Left lobe of liver (tissue), 2 donors: ENCODE data around the gene NUP155. TPM values are rescaled to one million over a fixed set of nuclear protein-coding genes. Genes with fewer than 3 reads are reported as not detected.
"Not testable (repeated sequence)": the region's sequence is repeated elsewhere in the genome, so short reads cannot be mapped to it uniquely, and the experiment has no call there.

ENCODE experiments used
- ATAC-seq: fragments of 200-7000 bp; cut with Tn5 transposase; one replicate; pipeline ENCODE4 v1.9.1; 2020; ENCODE audit warnings: mild to moderate bottlenecking, moderate library complexity
- DNase-seq: peaks from one replicate; pipeline ENCODE4 v3.0.0-alpha.2; 2020; ENCODE audit warnings: low spot score
- total RNA-seq: library from RNA; stranded (reverse); gene quantifications from one replicate; pipeline ENCODE4 v1.2.1, GENCODE V29; 2021
- donor health status: DM: no; HTN: no; CAD: no; lungs with moderate emphysema.
- donor health status: DM: no; HTN: yes; CAD: no.

The NUP155 gene
- total RNA-seq, 1 donor from 2014 or later = 7.6 TPM

DNA sequence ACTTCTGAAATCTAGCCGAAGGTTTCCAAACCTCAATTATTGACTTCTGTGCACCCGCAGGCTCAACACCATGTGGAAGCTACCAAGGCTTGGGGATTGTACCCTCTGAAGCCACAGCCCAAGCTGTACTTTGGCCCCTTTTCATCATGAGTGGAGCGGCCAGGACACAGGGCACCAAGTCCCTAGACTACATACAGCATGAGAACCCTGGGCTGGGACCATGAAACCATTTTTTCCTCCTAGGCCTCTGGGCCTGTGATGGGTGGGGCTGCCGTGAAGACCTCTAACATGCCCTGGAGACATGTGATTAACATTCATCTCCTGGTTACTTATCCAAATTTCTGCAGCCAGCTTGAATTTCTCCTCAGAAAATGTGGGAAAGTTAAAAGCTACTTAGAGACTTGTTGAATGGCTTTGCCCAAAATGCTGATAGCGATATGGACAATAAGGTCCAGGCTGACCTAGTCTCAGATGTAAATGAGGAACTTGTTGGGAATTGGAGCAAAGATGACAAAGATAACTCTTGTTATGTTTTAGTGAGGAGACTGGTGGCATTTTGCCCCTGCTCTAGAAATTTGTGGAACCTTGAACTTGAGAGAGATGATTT, 87.6 kb downstream of the NUP155 start:
- DNase-seq = no peak
- no peak for ATAC-seq

DNA sequence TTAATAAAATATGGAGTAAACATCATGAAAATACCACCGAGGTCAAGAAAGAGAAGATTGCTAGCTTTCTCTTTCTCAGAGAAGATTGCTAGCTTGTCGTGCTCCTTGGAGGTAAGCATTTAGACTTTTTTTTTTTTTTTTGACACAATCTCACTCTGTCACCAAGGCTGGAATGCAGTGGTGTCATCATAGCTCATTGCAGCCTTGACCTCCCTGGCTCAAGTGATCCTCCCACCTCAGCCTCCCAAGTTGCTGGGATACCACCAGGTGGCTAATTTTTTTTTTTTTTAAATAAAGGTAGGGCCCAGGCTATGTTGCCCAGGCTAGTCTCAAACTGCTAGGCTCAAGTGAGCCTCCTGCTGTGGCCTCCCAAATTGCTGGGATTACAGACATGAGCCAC, 95.4 kb downstream of the NUP155 start:
- no peak for ATAC-seq
- no peak for DNase-seq

GRCh38 chr5:37272511-37272910, 98.4 kb downstream of the NUP155 start:
- ATAC-seq = no peak
- no peak for DNase-seq

- ATAC-seq, DNase-seq: not testable (repeated sequence)
Observed at GRCh38 chr5:37268100-37268499, 102.8 kb downstream of the NUP155 start.

DNA sequence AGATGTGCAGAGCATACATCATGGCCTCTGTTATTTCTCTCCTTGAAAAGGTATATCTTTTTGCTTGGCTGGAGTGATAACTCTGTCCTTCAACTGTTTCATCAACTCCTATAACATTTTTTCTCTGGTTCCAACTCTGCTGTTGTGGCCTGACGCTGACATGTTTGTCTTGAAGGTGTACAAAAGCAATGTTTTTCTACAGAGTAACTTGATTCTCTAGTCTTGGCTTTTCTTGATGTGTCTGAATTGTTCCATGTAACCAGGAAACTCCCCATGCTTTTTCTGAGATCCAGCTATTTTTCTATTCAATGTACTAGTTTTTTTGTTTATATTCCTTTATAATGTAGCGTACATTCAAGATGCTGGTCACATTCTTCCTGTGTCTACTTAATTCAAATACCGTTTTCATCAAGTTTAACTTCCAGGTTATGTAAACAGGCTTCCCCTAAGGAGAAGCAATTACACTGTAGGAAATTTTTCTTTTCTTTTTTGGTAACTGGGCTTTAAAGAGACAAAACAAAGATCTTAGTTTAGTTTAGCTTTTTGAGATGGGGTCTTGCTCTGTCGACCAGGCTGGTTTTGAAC, 115.0 kb downstream of the NUP155 start:
- DNase-seq = no peak
- no peak for ATAC-seq

DNA sequence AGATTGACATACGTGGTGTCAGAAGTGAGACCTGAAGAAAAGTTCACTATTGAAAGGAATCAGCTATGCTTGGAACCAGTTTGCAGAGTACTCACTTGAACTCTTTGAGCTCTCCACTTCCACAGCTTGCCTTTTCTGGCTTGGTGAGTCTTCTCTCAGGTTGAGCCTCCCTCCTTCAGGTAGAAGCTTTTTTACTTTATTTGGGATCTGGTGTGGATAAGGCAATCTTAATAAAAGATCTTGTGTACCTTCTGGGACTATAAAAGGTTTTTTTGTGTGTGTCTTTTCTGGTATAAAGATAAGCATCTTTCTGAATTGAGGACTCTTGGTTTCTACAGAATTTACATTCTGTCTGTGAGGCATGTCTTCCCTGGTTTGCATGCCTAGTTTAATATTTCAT, 116.3 kb downstream of the NUP155 start:
- ATAC-seq (no peak), DNase-seq (no peak)

- DNase-seq = no peak
- no peak for ATAC-seq
Observed at GRCh38 chr5:37251665-37252064, 119.2 kb downstream of the NUP155 start.

DNA sequence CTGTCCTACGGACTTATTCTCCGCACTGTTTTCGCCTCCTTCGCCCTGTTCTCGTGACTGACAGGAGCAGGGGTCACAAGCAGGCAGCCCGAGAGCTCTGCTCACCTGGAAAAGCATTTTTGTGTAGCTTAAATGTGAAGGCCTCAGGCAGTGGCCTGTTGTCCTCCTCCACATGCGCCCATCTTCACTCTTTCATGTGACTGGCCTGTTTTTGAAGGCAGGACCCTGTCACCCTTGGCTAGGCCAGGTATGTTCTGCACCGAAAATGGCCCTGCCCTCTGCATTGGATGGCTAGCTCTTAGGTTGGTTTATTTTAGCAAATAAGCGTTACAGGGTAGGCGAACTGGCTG, 121.1 kb downstream of the NUP155 start:
- ATAC-seq = peak; percentile 2
- no peak for DNase-seq

GRCh38 chr5:37248970-37249814, 121.7 kb downstream of the NUP155 start, which contains the start of gene CPLANE1:
TSS of gene CPLANE1 (minus strand) at chr5:37249376. CDS start at chr5:37247698, 1,678 bp downstream.
- peak; percentile 91 for ATAC-seq
- peak; percentile 76 for DNase-seq

- no peak for DNase-seq
- no peak for ATAC-seq
Observed at GRCh38 chr5:37248421-37248969, 122.4 kb downstream of the NUP155 start.

DNA sequence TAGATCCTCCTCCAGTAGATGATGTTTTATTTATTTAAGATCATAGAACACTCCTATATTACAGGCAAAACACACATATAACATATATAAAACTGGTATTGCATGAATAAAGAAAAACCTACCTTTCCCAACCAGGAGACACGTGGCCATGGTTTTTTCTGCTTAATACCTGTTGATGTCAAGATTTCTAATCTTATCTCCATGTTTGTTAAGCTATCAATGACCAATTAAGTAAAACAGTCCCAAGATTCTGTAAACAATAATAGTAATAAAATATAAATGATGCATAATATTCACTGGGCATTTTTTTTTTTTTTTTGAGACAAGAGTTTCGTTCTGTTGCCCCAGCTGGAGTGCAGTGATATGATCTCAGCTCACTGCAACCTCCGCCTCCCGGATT, 123.4 kb downstream of the NUP155 start:
- no peak for DNase-seq
- no peak for ATAC-seq

DNA sequence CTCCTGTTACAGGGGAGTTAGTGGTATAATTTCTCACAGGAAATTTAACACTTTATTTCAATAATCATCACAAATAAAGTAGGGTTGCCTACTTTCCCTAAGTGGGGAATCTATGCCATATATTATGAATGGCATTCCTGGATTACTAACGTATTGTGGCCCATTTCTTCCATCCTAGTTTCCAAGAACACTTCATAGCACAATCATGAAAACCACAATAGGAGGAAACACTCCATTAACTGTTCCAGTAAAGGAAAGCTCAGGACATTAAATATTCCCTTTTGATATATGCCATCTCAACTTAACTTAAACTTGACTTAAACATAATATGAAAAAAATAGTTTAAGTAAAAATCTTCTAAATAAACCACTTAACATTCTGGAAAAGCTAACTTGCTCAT, 123.9 kb downstream of the NUP155 start:
- no peak for DNase-seq
- no peak for ATAC-seq

Other genes starting within 250 kb of the NUP155 start
- gene CPLANE1, start 121.7 kb downstream of the NUP155 start, total RNA-seq = 3.7 TPM
- gene WDR70, start 8.2 kb upstream of the NUP155 start, total RNA-seq = 10.2 TPM